ENCODE data around the gene ABLIM3. TPM values are rescaled to one million over a fixed set of nuclear protein-coding genes. Genes with fewer than 3 reads are reported as not detected.

The ABLIM3 gene
- total and polyA plus RNA-seq, 4 donors = 8.0 to 54.2 (median 33.6) TPM

DNA sequence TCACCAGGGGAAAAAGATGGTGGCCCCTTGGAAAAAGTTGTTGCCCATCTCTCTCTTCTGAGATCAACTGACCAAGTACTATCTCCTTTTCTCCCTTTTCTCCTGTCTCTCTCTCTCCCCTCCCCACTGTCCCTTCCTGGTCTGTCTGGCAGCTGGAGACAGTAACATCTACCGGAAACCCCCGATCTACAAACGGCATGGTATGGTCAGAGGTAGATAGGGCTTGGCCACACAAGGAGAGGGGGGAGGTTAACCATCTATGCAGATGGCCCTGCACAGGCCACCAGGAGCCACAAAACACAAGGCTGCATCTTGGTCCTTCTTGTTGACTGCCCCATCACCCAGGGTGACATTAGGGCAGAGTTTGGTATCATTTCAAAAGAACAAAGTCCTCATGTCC lies 101.0 kb downstream of the ABLIM3 start:
- ATAC-seq (ENCODE audit: insufficient read depth, low FRiP score) = no peak
- H3K4me3 ChIP-seq = no peak overlapping the region
- WGBS, 2 donors = 78 to 89% methylated on average over 3 of the region's 3 CpGs
- no peaks in the 10 kb centered on the region for H3K9me3 ChIP-seq (ENCODE audit: control insufficient read depth in 4 of 4, insufficient read depth in 3 of 4, low read length in 3 of 4)
- peaks cover 7 to 60% (median 37%) of the 10 kb centered on the region in 4 donors for H3K36me3 ChIP-seq (ENCODE audit: control insufficient read depth in 4 of 4, insufficient read depth in 4 of 4, low read length in 4 of 4)
- no peak overlapping the region for H3K9ac ChIP-seq (ENCODE audit: insufficient read depth in 1 of 2, low read length in 2 of 2)
- no peaks in the 10 kb centered on the region for H3K4me1 ChIP-seq (ENCODE audit: control insufficient read depth in 5 of 5, insufficient read depth in 5 of 5, low read length in 5 of 5)
- DNase-seq = no peak
- no peak overlapping the region for H3K27ac ChIP-seq (ENCODE audit: low read depth in 1 of 2, low read length in 1 of 2)
- TF ChIP-seq CTCF (IDR thresholded peaks at IDR 0.05; ENCODE audit: control extremely low read depth, extremely low read depth) = no peak
- no peaks in the 10 kb centered on the region for H3K27me3 ChIP-seq (ENCODE audit: control insufficient read depth in 3 of 3, insufficient read depth in 3 of 3, low read length in 2 of 3)

DNA sequence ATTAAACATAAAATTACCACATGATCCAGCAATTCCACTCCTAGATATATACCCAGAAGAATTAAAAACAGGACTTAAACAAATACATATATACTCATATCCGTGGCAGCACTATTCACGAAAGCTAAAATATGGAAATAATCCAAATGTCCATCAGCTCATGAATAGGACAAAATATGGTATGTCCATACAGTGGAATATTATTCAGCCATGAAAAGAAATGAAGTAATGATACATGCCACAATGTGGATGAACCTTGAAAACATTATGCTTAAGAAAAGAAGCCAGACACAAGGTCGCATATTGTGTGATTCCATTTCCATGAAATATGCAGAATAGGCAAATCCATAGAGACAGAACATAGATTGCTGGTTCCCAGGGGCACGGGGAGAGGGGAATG lies 105.6 kb downstream of the ABLIM3 start:
- no peak overlapping the region for H3K4me3 ChIP-seq
- no peaks in the 10 kb centered on the region for H3K4me1 ChIP-seq (ENCODE audit: control insufficient read depth in 5 of 5, insufficient read depth in 5 of 5, low read length in 5 of 5)
- no peak overlapping the region for H3K9ac ChIP-seq (ENCODE audit: insufficient read depth in 1 of 2, low read length in 2 of 2)
- DNase-seq = no peak
- WGBS, 2 donors = 94 to 95% methylated on average over 4 of the region's 4 CpGs
- H3K36me3 ChIP-seq (ENCODE audit: control insufficient read depth in 4 of 4, insufficient read depth in 4 of 4, low read length in 4 of 4) = peaks cover 14 to 77% (median 49%) of the 10 kb centered on the region in 4 donors
- TF ChIP-seq CTCF (IDR thresholded peaks at IDR 0.05; ENCODE audit: control extremely low read depth, extremely low read depth) = no peak
- ATAC-seq (ENCODE audit: insufficient read depth, low FRiP score) = no peak
- no peaks in the 10 kb centered on the region for H3K27me3 ChIP-seq (ENCODE audit: control insufficient read depth in 3 of 3, insufficient read depth in 3 of 3, low read length in 2 of 3)
- no peak overlapping the region for H3K27ac ChIP-seq (ENCODE audit: low read depth in 1 of 2, low read length in 1 of 2)
- H3K9me3 ChIP-seq (ENCODE audit: control insufficient read depth in 4 of 4, insufficient read depth in 3 of 4, low read length in 3 of 4) = no peaks in the 10 kb centered on the region

GRCh38 chr5:149247726-149248125 lies 106.4 kb downstream of the ABLIM3 start:
- no peak for DNase-seq
- 95% methylated on average over 8 of the region's 8 CpGs for WGBS, 2 donors
- peaks cover 12 to 77% (median 54%) of the 10 kb centered on the region in 4 donors for H3K36me3 ChIP-seq (ENCODE audit: control insufficient read depth in 4 of 4, insufficient read depth in 4 of 4, low read length in 4 of 4)
- H3K27me3 ChIP-seq (ENCODE audit: control insufficient read depth in 3 of 3, insufficient read depth in 3 of 3, low read length in 2 of 3) = no peaks in the 10 kb centered on the region
- H3K4me3 ChIP-seq = no peak overlapping the region
- no peak overlapping the region for H3K27ac ChIP-seq (ENCODE audit: low read depth in 1 of 2, low read length in 1 of 2)
- no peak overlapping the region for H3K9ac ChIP-seq (ENCODE audit: insufficient read depth in 1 of 2, low read length in 2 of 2)
- H3K9me3 ChIP-seq (ENCODE audit: control insufficient read depth in 4 of 4, insufficient read depth in 3 of 4, low read length in 3 of 4) = no peaks in the 10 kb centered on the region
- H3K4me1 ChIP-seq (ENCODE audit: control insufficient read depth in 5 of 5, insufficient read depth in 5 of 5, low read length in 5 of 5) = no peaks in the 10 kb centered on the region
- ATAC-seq (ENCODE audit: insufficient read depth, low FRiP score) = no peak
- TF ChIP-seq CTCF (IDR thresholded peaks at IDR 0.05; ENCODE audit: control extremely low read depth, extremely low read depth) = no peak

DNA sequence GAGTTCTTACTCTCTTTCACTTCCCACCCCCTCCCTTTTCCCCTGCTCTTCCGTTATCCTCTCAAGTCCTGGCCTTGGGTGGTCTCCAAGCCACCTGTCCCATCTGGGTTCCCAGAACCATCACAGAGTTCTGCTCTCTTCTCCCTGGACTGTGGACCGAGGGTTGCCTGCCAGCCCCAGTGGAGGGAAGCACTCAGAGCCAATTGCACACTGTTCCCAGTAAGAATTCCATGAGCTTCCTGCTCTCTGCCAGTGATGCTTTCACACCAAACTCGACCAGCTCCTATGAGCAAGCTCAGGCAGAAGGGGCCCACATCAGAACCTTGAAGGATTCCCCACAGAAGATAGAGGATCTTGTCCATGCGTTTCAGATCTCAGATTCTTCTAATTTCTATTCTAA lies 110.3 kb downstream of the ABLIM3 start:
- TF ChIP-seq CTCF (IDR thresholded peaks at IDR 0.05; ENCODE audit: control extremely low read depth, extremely low read depth) = no peak
- H3K9me3 ChIP-seq (ENCODE audit: control insufficient read depth in 4 of 4, insufficient read depth in 3 of 4, low read length in 3 of 4) = no peaks in the 10 kb centered on the region
- 82 to 92% methylated on average over 4 of the region's 4 CpGs for WGBS, 2 donors

More for the DNA sequence above, 110.3 kb downstream of the ABLIM3 start:
- Histone ChIP-seq H3K27me3 (ENCODE audit: control insufficient read depth in 3 of 3, insufficient read depth in 3 of 3, low read length in 2 of 3) (no peaks in the 10 kb centered on the region), H3K4me1 (ENCODE audit: control insufficient read depth in 5 of 5, insufficient read depth in 5 of 5, low read length in 5 of 5) (no peaks in the 10 kb centered on the region), H3K36me3 (ENCODE audit: control insufficient read depth in 4 of 4, insufficient read depth in 4 of 4, low read length in 4 of 4) (peaks cover 15 to 71% (median 47%) of the 10 kb centered on the region in 4 donors), H3K27ac (ENCODE audit: low read depth in 1 of 2, low read length in 1 of 2) (no peak overlapping the region), H3K4me3 (no peak overlapping the region), H3K9ac (ENCODE audit: insufficient read depth in 1 of 2, low read length in 2 of 2) (no peak overlapping the region)
- ATAC-seq (ENCODE audit: insufficient read depth, low FRiP score) (no peak), DNase-seq (no peak)
